GM19463 (cell line): Measurements from ENCODE around the gene M1AP.
A peak's percentile ranks its signal among the peaks of the same experiment; 100 is the strongest.

Experiments used
- ATAC-seq: cut with Tn5 transposase; IDR thresholded peaks from one replicate; pipeline ENCODE4 v1.9.1; 2021; ENCODE audit warnings: mild to moderate bottlenecking, moderate library complexity; ENCODE audit not compliant: unreplicated experiment

Gene M1AP

GRCh38 chr2:74648009-74648443, at the start of gene M1AP:
Gene M1AP (minus strand): TSS chr2:74648330. CDS start chr2:74640275, 8,055 bp downstream.
- ATAC-seq, result no peak

GRCh38 chr2:74696829-74697228, 48.7 kb upstream of the M1AP start:
- no peak for ATAC-seq

DNA sequence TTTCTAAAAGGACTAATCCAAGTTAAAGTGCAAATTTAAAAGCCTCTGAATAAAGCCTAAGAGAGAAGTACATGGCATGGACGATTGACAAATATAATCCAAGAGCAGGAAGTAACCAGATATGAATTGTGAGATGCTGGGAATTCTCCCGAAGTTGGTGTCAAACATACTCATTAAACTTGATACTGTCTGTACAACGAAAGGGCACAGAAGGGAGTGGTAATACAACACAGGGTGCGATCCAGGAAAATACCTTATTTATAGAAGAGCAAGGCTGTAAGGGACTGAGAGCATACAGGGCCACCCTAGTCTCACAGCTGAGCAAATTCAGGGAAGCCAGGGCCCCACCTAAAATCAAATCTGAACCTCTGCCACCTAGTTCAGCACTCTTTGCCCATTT, 47.5 kb upstream of the M1AP start:
- ATAC-seq, result no peak

DNA sequence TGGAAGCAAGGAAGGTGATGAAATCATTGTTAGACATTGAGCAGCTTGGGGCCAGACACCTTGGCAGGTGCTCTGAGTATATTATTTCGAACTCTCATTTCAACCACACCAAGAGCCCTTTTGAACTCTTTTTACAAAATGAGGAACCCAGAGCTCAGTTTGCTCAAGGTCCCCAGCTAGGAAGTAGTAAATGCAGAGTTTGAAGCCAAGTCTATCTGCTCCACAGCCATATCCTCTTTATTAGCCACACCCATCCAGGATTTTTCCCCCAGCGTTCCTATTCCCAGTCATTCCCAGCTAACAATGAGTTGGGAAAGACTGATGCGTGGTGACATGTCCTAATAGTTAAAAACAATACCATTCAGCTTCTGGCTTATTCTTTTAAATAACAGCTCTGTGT, 46.2 kb upstream of the M1AP start:
- no peak for ATAC-seq

GRCh38 chr2:74693668-74694067, 45.5 kb upstream of the M1AP start:
- ATAC-seq, result no peak

DNA sequence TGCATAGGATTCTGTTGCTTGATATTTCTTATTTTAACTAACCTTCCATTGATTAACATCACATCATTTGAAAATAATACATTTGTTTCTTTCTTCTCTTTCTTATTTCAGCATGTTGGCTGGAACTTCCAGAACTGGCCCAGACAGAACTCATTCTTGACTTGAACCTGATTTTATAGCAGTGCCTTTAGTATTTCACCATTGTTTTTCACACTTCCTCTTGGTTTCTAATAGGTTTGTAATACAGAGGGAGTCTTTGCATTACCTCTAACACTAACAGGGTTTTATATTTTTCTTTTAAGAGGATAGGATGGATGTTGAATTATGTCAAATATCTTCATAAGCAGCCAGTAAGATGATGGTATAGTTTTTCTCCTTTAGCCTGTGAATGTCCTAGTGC, 45.1 kb upstream of the M1AP start:
- no peak for ATAC-seq

GRCh38 chr2:74691929-74692328, 43.8 kb upstream of the M1AP start:
- ATAC-seq, result no peak

- ATAC-seq, result peak; percentile 70
Observed at GRCh38 chr2:74690571-74690970, 42.4 kb upstream of the M1AP start.

GRCh38 chr2:74689671-74690070, 41.5 kb upstream of the M1AP start:
- no peak for ATAC-seq

DNA sequence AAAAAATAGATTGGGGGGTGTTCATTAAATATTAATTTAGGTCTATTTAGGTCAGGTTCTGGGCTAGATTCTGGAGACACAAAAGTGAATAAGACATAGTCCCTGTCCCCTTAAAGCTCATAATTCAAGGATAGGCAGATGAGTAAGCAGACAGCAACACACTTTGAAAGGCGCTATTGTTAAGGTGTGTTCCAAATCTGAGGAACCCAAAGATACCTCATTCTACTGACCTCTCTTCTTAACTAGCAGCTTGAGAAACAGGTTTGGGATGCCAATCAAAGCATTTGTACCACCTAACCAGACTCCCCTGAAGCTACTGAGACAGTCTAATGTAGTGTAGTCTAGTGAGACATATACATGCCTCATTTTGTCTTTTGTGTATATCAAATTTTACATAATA, 40.8 kb upstream of the M1AP start:
- ATAC-seq, result no peak

DNA sequence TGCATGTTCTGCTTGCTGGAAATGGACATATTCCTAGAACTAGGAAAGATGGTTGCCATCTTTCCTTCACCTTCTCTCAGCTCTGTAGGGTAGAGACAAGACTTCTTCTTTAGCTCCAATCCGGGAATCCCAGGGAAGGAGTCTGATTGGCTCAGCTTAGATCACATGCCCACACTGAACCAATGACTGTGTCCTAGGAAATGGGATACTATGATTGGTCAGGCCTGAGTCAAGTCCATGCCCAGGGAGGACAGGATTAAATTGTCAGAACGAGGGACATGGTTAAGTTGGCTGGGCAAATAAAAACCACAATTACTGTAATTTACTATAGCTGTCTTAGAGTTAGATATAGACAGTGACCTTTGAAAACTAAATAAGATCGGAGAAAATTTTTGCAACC, 37.3 kb upstream of the M1AP start:
- ATAC-seq, result no peak

- ATAC-seq, result no peak
Observed at GRCh38 chr2:74682501-74682900, 34.4 kb upstream of the M1AP start.

- no peak for ATAC-seq
Observed at GRCh38 chr2:74679615-74680014, 31.5 kb upstream of the M1AP start.

DNA sequence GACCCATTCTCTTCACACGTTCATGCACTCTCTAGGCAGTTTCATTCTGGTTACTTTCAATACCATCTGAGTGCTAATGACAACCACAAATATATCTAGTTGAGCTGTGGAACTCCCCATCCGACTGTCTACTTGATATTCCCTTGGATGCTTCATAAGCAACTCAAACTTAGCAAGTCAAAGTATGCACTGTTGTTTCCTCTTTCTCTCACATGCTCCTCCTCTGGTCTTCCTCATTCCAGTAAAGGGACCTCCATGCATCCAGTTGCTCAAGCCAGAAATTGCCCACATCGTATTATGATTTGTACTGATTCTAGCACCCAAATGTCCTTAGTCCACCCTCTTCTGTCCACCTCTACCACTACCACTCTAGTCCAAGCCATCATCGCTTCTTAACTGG, 28.2 kb upstream of the M1AP start:
- ATAC-seq, result no peak

DNA sequence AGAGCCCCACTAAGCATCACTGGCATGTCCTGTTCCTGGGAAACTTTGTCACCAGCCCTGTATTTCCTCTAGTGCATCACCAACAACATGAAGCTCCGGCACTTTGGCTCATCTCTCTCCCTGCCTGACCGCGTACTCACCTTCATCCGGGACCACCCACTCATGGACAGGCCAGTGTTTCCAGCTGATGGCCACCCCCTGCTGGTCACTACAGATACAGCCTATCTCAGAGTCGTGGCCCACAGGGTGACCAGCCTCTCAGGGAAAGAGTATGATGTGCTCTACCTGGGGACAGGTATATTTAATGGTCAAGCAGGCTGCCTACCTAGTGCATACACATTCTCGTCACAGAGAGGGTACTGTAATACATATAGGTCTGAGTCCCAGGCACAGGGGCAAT, 27.0 kb upstream of the M1AP start:
- no peak for ATAC-seq

DNA sequence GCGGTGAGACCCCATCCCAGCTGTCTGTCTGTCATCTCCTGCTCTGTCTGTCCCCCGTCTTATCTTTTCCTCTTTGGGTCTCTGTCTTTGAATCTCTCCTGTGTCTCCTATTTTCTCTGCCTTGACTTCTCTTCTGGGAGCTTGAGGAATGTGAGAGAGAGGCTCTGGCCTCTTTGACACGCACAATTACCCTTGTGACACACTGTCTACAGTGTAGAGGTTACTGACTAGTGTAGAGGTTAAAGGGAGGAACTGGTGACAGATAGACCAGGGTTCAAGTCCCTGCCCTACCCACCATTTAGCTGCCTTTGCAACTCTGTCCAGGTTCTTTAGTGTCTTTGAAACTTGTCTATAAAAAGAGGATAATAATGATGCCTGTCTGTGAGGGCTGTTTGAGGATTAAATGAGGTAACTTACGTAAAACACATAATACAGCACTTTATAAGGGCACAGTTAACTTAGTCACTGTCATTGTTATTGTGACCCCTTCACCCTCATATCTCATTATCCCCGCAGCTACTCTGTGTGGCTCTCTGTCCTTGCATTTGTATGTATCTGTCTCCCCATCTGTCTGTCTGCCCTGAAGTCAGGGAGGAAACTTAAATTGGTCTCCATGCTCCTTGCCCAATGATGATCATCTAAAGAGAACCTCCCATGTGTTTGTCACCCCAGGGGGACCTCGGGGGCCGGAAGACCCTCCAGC, 25.8 kb upstream of the M1AP start:
- no peak for ATAC-seq

DNA sequence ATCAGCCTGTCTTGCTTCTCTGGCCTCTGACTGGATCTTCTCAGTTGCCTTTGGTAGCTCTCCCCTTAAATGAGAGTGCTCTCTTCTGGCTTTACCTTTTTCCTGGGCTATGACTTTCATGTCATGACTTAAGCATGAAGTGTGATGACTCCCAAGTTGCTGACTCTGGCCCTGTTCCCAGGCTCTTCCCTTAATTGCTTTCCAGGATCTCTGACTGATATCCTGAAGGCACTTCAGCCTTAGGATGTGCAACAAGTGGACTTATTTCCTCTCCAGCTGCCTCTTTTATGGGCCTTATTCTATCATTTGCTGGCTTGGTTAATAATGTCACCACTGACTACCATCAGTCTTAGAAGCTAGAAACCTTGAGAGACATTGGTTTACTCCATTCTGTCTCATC, 23.3 kb upstream of the M1AP start:
- ATAC-seq, result no peak

DNA sequence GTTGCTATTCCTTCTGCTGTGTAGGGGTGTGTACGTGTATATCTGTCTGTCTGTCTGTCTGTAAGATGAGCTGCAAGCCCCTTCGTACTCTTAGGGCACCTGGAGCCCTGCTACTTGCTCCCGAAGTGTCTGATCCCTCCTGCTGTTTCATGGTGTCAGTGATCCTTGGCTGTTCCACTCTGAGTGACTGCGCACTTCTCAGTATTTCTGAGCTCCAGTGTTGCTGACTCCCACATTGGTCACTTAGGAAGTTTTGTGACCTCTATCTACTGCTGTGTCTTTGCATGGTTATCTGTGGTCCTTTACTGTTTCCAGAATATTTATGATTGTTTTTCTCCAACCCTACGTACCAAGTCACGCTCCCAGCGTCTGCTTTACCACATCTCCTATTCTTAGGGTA, 22.1 kb upstream of the M1AP start:
- no peak for ATAC-seq

DNA sequence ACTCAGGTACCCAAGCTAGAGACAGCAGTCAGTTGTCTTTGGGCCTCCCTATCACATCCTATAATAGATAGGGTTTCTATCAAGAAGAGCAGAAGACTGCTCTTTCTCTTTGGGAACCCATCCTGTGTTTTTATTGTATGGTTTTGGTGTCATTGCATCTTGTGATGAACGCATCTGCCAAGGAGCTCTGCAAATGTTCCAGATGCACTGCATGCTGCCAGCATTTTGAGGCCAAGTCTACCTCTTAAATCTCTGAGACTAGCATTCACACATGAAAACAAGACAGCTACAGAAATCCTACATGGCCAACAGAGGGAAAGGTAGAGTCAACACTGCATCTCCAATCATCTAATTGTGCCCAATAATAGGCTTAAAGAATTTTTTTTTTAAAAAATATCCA, 20.0 kb upstream of the M1AP start:
- no peak for ATAC-seq

GRCh38 chr2:74659462-74659861, 11.3 kb upstream of the M1AP start:
- ATAC-seq, result no peak

- no peak for ATAC-seq
Observed at GRCh38 chr2:74658516-74658915, 10.4 kb upstream of the M1AP start.

- no peak for ATAC-seq
Observed at GRCh38 chr2:74655579-74655978, 7.4 kb upstream of the M1AP start.
